Epithelial cell of esophagus (primary cell): ENCODE data around the gene TRIO.

ENCODE experiments used
- DNase-seq: peaks from one replicate; pipeline ENCODE4 v3.0.0; 2010; ENCODE audit warnings: low read depth
- H3K4me3 ChIP-seq: 2 replicates; pipeline ENCODE4 v1.5.1; 2011; ENCODE audit warnings: mild to moderate bottlenecking, low read length, control low read depth
- CTCF ChIP-seq: IDR thresholded peaks from 2 replicates; pipeline ENCODE4 v1.5.1; 2011; ENCODE audit warnings: low read depth, mild to moderate bottlenecking, low read length, control low read depth, inconsistent platforms; ENCODE audit not compliant: insufficient read depth; ENCODE audit errors: missing control alignments

Gene TRIO

GRCh38 chr5:14453481-14453880 lies 310.3 kb downstream of the TRIO start:
- H3K4me3 ChIP-seq, result no peak overlapping the region
- no peak for TF ChIP-seq CTCF
- no peak for DNase-seq

GRCh38 chr5:14455814-14456321 lies 312.7 kb downstream of the TRIO start:
- DNase-seq, result no peak
- no peak overlapping the region for H3K4me3 ChIP-seq
- TF ChIP-seq CTCF, result no peak

- TF ChIP-seq CTCF, result no peak
- no peak for DNase-seq
Observed at GRCh38 chr5:14457476-14457875, 314.3 kb downstream of the TRIO start.

GRCh38 chr5:14458414-14458813 lies 315.3 kb downstream of the TRIO start:
- H3K4me3 ChIP-seq, result no peak overlapping the region
- DNase-seq, result no peak
- TF ChIP-seq CTCF, result no peak

More at GRCh38 chr5:14457476-14457875, 314.3 kb downstream of the TRIO start:
- H3K4me3 ChIP-seq, result no peak overlapping the region

- H3K4me3 ChIP-seq, result no peak overlapping the region
- no peak for DNase-seq
- TF ChIP-seq CTCF, result no peak
Observed at GRCh38 chr5:14460844-14461398, 317.8 kb downstream of the TRIO start.

GRCh38 chr5:14462681-14463080 lies 319.5 kb downstream of the TRIO start:
- no peak for DNase-seq
- TF ChIP-seq CTCF, result no peak
- no peak overlapping the region for H3K4me3 ChIP-seq

GRCh38 chr5:14463629-14464028 lies 320.5 kb downstream of the TRIO start:
- DNase-seq, result peak; percentile 80
- no peak overlapping the region for H3K4me3 ChIP-seq
- no peak for TF ChIP-seq CTCF
